ENCODE results near the gene RGS9BP.

- TF ChIP-seq CTCF (IDR thresholded peaks at IDR 0.05; ENCODE audit: low read length) (no peak), EZH2 (IDR thresholded peaks at IDR 0.05; ENCODE audit: borderline replicate concordance, low read length) (no peak)
These were observed 28.3 kb upstream of the RGS9BP start for GRCh38 chr19:32647361-32647760.
